Measurements from ENCODE around the gene PCNX2. TPM values are rescaled to one million over a fixed set of nuclear protein-coding genes. Genes with fewer than 3 reads are reported as not detected.

The PCNX2 gene
- total RNA-seq, 1 experiment from 2014 or later: 18.6 TPM

GRCh38 chr1:233245191-233245765, 50.2 kb downstream of the PCNX2 start:
- no peaks in the 10 kb centered on the region for H3K9me3 ChIP-seq (ENCODE audit: insufficient read depth, low read depth)
- H3K4me1 ChIP-seq (replicated peaks; ENCODE audit: insufficient read depth): no peaks in the 10 kb centered on the region
- no TSS peak for BruUV-seq (replicated peaks)
- TF ChIP-seq, protein P1, sequence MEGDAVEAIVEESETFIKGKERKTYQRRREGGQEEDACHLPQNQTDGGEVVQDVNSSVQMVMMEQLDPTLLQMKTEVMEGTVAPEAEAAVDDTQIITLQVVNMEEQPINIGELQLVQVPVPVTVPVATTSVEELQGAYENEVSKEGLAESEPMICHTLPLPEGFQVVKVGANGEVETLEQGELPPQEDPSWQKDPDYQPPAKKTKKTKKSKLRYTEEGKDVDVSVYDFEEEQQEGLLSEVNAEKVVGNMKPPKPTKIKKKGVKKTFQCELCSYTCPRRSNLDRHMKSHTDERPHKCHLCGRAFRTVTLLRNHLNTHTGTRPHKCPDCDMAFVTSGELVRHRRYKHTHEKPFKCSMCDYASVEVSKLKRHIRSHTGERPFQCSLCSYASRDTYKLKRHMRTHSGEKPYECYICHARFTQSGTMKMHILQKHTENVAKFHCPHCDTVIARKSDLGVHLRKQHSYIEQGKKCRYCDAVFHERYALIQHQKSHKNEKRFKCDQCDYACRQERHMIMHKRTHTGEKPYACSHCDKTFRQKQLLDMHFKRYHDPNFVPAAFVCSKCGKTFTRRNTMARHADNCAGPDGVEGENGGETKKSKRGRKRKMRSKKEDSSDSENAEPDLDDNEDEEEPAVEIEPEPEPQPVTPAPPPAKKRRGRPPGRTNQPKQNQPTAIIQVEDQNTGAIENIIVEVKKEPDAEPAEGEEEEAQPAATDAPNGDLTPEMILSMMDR (conservative IDR thresholded peaks at IDR 0.05): no peak
- TF ChIP-seq EZH2 (IDR thresholded peaks at IDR 0.05; ENCODE audit: low read depth): no peak
- POLR2A ChIA-PET (ENCODE audit: unreplicated experiment): no interaction called here
- H4K20me1 ChIP-seq (ENCODE audit: insufficient read depth): no peaks in the 10 kb centered on the region; the same call in 1 of the 2 replicates
- no peaks in the 10 kb centered on the region for H3K9me2 ChIP-seq (ENCODE audit: insufficient read depth)
- intact Hi-C loops (cut with micrococcal nuclease; ENCODE audit: unreplicated experiment): no loop called here
- no peaks in the 10 kb centered on the region for H3K79me2 ChIP-seq (ENCODE audit: low read depth)
- no peak for DNase-seq
- no peaks in the 10 kb centered on the region for H3K27me3 ChIP-seq (ENCODE audit: insufficient read depth, low read depth)
- H3K4me3 ChIP-seq: no peak overlapping the region
- CTCF ChIA-PET: no interaction called here
- no peak overlapping the region for H2AFZ ChIP-seq
- no peak overlapping the region for H3K4me2 ChIP-seq
- H3F3A ChIP-seq (ENCODE audit: insufficient read depth, low read depth): no peaks in the 10 kb centered on the region
- no peak overlapping the region for H3K27ac ChIP-seq
- H3K36me3 ChIP-seq (ENCODE audit: low read depth): 0 out of 2 replicates have a peak, but pooled peaks cover under 1% of the 10 kb centered on the region

GRCh38 chr1:233244183-233244582, 51.3 kb downstream of the PCNX2 start:
- Histone ChIP-seq H3K4me2 (no peak overlapping the region), H3K9me2 (ENCODE audit: insufficient read depth) (no peaks in the 10 kb centered on the region), H3F3A (ENCODE audit: insufficient read depth, low read depth) (no peaks in the 10 kb centered on the region), H3K79me2 (ENCODE audit: low read depth) (no peaks in the 10 kb centered on the region), H3K4me3 (no peak overlapping the region), H4K20me1 (ENCODE audit: insufficient read depth) (no peaks in the 10 kb centered on the region; the same call in 1 of the 2 replicates), H3K27ac (no peak overlapping the region), H3K9me3 (ENCODE audit: insufficient read depth, low read depth) (no peaks in the 10 kb centered on the region), H3K4me1 (replicated peaks; ENCODE audit: insufficient read depth) (no peaks in the 10 kb centered on the region), H3K27me3 (ENCODE audit: insufficient read depth, low read depth) (no peaks in the 10 kb centered on the region), H3K36me3 (ENCODE audit: low read depth) (0 out of 2 replicates have a peak, but pooled peaks cover 5% of the 10 kb centered on the region), H2AFZ (no peak overlapping the region)
- TF ChIP-seq EZH2 (IDR thresholded peaks at IDR 0.05; ENCODE audit: low read depth): no peak
- TF ChIP-seq, protein P1 (conservative IDR thresholded peaks at IDR 0.05): no peak
- no peak for DNase-seq
- intact Hi-C loops (cut with micrococcal nuclease; ENCODE audit: unreplicated experiment): no loop called here
- BruUV-seq (replicated peaks): no TSS peak
- CTCF ChIA-PET: no interaction called here
- POLR2A ChIA-PET (ENCODE audit: unreplicated experiment): interaction anchor here (0.6 kb wide), 1 partner anchor 118 kb away, joined by 4 read pairs; no protein-coding TSS in a partner anchor

- Histone ChIP-seq H3K27me3 (ENCODE audit: insufficient read depth, low read depth) (no peaks in the 10 kb centered on the region), H3K4me2 (no peak overlapping the region), H3K9me2 (ENCODE audit: insufficient read depth) (no peaks in the 10 kb centered on the region), H4K20me1 (ENCODE audit: insufficient read depth) (no peaks in the 10 kb centered on the region; the same call in 1 of the 2 replicates), H3F3A (ENCODE audit: insufficient read depth, low read depth) (no peaks in the 10 kb centered on the region), H3K4me1 (replicated peaks; ENCODE audit: insufficient read depth) (no peaks in the 10 kb centered on the region), H3K79me2 (ENCODE audit: low read depth) (no peaks in the 10 kb centered on the region), H3K27ac (no peak overlapping the region), H3K9me3 (ENCODE audit: insufficient read depth, low read depth) (no peaks in the 10 kb centered on the region), H3K4me3 (no peak overlapping the region), H3K36me3 (ENCODE audit: low read depth) (0 out of 2 replicates have a peak, but pooled peaks cover 5% of the 10 kb centered on the region), H2AFZ (no peak overlapping the region)
- TF ChIP-seq EZH2 (IDR thresholded peaks at IDR 0.05; ENCODE audit: low read depth): no peak
- TF ChIP-seq, protein P1 (conservative IDR thresholded peaks at IDR 0.05): no peak
- no TSS peak for BruUV-seq (replicated peaks)
- DNase-seq: no peak
- ChIA-PET POLR2A (ENCODE audit: unreplicated experiment) (no interaction called here), CTCF (interaction anchor here (0.6 kb wide), 1 partner anchor 15 kb away, joined by 3 read pairs; no protein-coding TSS in a partner anchor)
- intact Hi-C loops (cut with micrococcal nuclease; ENCODE audit: unreplicated experiment): no loop called here
Observed at GRCh38 chr1:233242827-233243483, 52.6 kb downstream of the PCNX2 start.

Measured in PC-9 (cell line).